IPS-18a (cell line): Measurements from ENCODE around the gene ZBTB20.

Experiments
- H3K27ac ChIP-seq: one replicate; pipeline ENCODE4 v1.5.1; 2013; ENCODE audit warnings: low read length
- H3K27me3 ChIP-seq: one replicate; pipeline ENCODE4 v1.6.1; 2013; ENCODE audit warnings: mild to moderate bottlenecking, low read length; ENCODE audit not compliant: control insufficient read depth, insufficient read depth
- H3K36me3 ChIP-seq: one replicate; pipeline ENCODE4 v1.6.1; 2013; ENCODE audit warnings: low read depth, low read length; ENCODE audit not compliant: control insufficient read depth
- H3K4me1 ChIP-seq: one replicate; pipeline ENCODE4 v1.6.1; 2013; ENCODE audit warnings: low read depth, low read length; ENCODE audit not compliant: control insufficient read depth
- H3K4me3 ChIP-seq: one replicate; pipeline ENCODE4 v1.5.1; 2013; ENCODE audit warnings: low read length
- H3K9ac ChIP-seq: one replicate; pipeline ENCODE4 v1.6.1; 2013; ENCODE audit warnings: mild to moderate bottlenecking, low read length, moderate library complexity
- H3K9me3 ChIP-seq: one replicate; pipeline ENCODE4 v1.6.1; 2013; ENCODE audit warnings: low read depth, low read length; ENCODE audit not compliant: control insufficient read depth

Gene ZBTB20

GRCh38 chr3:114892880-114893279 lies 254.2 kb downstream of the ZBTB20 start:
- Histone ChIP-seq H3K4me1 (no peaks in the 10 kb centered on the region), H3K9ac (no peak overlapping the region), H3K4me3 (no peak overlapping the region)

DNA sequence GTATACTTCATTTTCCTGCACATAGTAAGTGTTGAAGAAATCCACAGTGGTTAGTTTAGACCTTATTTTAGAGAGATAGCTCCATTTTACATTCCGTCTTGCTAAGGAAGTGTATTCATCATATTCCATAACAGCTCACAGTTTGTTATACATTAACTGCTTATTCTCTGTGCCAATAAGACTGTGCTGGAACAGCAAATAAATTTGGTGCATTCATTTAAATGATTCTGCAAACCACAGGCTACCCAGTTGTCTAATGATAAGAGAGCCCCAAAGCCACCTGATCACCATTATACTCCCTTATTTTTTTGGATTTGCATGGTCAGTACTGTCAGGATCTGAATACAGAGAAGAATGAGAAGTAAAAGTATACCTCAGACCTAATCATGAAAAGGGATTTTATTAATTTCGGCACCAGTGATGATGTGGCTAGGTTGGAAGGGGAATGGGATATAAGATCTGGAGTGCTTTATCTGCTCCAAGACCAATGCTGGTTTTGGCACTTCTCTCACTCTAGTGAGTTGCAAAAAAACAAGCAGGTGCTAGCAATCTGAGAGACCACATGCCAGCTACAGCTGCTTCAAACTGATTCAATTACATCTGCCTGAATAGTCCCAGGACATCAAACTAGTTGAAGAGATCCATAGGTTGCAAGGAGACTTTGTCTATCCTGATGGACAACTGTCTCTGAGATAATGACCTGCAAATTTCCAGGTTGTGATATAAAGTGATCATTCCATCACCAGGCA lies 254.8 kb downstream of the ZBTB20 start:
- no peaks in the 10 kb centered on the region for H3K36me3 ChIP-seq
- H3K27ac ChIP-seq: no peak overlapping the region

More at GRCh38 chr3:114892880-114893279, 254.2 kb downstream of the ZBTB20 start:
- no peaks in the 10 kb centered on the region for H3K27me3 ChIP-seq
- H3K9me3 ChIP-seq: no peaks in the 10 kb centered on the region
- H3K27ac ChIP-seq: no peak overlapping the region
- no peaks in the 10 kb centered on the region for H3K36me3 ChIP-seq

GRCh38 chr3:114887806-114888205 lies 259.3 kb downstream of the ZBTB20 start:
- Histone ChIP-seq H3K9me3 (no peaks in the 10 kb centered on the region), H3K9ac (no peak overlapping the region), H3K27me3 (no peaks in the 10 kb centered on the region), H3K4me1 (no peaks in the 10 kb centered on the region), H3K36me3 (no peaks in the 10 kb centered on the region), H3K4me3 (no peak overlapping the region), H3K27ac (no peak overlapping the region)

More for the DNA sequence above, 254.8 kb downstream of the ZBTB20 start:
- H3K9ac ChIP-seq: no peak overlapping the region
- H3K4me3 ChIP-seq: no peak overlapping the region
- no peaks in the 10 kb centered on the region for H3K27me3 ChIP-seq
- no peaks in the 10 kb centered on the region for H3K4me1 ChIP-seq
- H3K9me3 ChIP-seq: no peaks in the 10 kb centered on the region

- Histone ChIP-seq H3K9me3 (no peaks in the 10 kb centered on the region), H3K4me1 (no peaks in the 10 kb centered on the region), H3K4me3 (no peak overlapping the region), H3K27ac (no peak overlapping the region), H3K27me3 (no peaks in the 10 kb centered on the region), H3K9ac (no peak overlapping the region), H3K36me3 (no peaks in the 10 kb centered on the region)
Observed at GRCh38 chr3:114886905-114887304, 260.2 kb downstream of the ZBTB20 start.

DNA sequence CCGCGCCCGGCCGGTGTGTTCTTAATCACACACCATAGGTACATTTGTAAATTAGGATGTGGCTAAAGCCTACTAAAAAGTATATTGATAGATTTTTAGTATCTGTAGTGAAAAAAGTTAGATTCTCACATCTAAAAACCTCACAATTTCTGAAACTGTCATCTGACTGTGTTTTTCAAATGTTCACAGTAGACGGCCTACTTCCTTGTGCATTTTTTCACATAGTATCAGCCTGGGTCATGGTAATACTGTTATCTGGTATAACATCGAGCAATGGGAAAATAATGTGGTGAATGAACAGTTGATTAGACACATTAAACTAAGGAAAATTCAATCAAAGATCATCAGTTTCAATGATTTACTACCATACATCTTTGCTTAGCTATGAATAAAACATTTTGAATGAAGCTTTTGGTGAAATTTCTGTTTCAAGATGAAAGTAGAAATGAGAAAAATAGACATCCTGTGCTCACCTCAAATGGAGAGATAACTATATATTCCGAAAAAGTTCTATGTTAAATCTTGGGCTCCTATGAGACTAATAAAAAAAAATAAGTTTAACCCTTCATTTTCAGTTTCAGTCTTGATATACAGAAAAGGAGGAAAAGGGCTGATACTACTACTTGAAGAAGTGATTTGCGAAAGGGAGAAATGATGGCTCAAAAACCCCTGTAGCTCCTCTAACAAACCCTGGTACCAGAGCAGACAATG lies 262.7 kb downstream of the ZBTB20 start:
- no peak overlapping the region for H3K9ac ChIP-seq

DNA sequence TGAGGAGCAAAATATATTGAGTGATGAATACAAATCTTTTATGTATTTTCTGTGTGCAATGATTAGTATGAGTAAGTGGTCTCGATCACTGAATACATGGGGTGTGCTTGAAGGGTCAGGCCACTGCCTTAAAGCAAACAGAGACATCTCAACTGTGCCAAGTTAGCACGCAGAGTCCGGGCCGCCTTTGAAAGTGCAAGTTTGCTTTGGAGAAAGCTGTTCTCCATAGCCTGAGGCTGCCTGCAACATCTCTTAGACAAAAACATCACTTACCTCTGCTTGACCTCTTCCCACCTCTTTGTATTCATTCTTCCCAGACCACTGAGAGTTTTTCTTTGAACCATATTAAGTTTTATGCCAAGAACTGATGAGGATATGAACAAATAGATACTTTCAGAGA lies 267.0 kb downstream of the ZBTB20 start:
- Histone ChIP-seq H3K9ac (no peak overlapping the region), H3K9me3 (no peaks in the 10 kb centered on the region), H3K4me1 (peaks cover 21% of the 10 kb centered on the region), H3K27ac (no peak overlapping the region), H3K4me3 (no peak overlapping the region), H3K36me3 (no peaks in the 10 kb centered on the region), H3K27me3 (no peaks in the 10 kb centered on the region)

More for the DNA sequence above, 262.7 kb downstream of the ZBTB20 start:
- no peaks in the 10 kb centered on the region for H3K36me3 ChIP-seq
- no peak overlapping the region for H3K4me3 ChIP-seq
- no peaks in the 10 kb centered on the region for H3K9me3 ChIP-seq
- peaks cover 3% of the 10 kb centered on the region for H3K4me1 ChIP-seq
- no peak overlapping the region for H3K27ac ChIP-seq
- H3K27me3 ChIP-seq: no peaks in the 10 kb centered on the region

DNA sequence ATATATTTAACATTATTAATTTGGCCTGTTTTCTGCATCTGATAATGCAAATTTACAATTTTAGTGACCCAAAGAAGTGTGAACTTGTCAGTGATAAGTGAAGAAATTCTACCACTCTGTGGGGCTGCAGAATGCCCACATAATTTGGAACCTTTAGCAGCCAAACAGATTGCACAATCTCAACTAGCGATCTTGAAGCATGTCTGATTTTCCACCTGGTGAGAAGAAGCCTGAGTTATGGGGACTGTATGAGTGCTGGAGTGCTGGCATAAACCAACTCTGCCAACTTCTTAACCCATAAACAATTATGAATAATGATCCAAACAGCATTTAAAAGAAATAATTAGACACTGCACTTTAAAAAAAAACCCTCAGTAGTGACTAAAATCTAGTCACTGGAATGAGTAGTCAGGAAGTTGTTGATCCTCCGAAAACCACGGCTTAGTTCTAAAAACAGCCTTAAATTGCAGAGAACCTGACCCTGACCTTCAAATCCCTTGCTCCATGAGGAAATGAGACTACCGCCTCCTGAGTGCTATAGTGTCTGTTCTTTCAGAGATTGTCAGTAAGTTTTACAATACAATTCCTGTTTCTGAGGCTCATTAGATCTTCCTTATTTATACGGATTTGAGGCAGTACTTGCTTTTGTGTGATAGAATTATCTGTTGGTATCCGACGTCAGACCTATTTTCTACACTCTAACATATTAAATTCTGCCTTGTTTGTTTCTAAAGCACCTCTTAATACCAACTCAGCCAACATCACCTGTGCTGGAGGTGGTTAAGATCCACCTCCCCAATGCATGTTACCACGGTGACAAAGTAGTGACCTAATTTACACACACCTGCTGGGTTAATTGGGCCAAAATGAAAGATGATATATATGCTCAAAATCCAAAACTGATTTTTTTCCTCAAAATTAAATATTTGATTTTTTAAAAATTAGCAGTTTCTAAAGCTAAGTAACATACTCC lies 267.7 kb downstream of the ZBTB20 start:
- Histone ChIP-seq H3K36me3 (no peaks in the 10 kb centered on the region), H3K4me1 (peaks cover 21% of the 10 kb centered on the region)

DNA sequence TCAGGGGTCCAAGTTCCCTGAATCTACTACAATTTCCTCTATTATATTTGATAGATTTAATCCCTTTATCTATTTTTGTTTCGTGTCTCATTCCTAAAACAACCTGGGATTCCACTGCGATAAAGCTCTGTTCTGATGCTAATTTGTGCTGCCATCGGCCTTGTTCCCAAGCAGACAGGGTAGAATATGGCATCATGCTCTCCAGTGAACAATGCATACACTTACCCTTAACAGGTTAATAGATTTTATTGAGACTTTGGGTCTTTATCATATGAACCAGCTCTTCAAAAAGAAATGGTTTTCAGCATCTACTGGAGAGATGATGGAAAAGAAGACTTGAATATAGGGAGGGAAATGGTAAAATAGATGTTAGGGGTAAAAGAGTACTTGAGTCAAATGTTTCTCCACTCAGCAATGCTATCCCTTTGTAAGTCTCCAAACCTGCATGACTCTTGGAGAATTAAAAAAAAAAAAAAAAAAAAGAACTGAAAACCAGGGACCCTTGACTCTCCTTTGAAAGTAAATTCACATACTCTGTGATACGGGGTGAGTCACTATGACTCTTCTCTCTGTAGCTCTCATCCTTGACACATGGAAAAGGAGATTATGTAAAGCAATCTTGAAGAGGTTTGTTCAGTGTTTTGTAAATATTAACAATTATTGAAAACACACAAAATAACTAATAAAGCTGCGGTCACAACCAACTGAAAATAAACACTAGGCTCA lies 268.8 kb downstream of the ZBTB20 start:
- H3K9ac ChIP-seq: peak overlapping the region; percentile 20

More for the DNA sequence above, 267.7 kb downstream of the ZBTB20 start:
- no peak overlapping the region for H3K9ac ChIP-seq
- H3K27me3 ChIP-seq: no peaks in the 10 kb centered on the region
- H3K27ac ChIP-seq: no peak overlapping the region
- no peak overlapping the region for H3K4me3 ChIP-seq
- H3K9me3 ChIP-seq: no peaks in the 10 kb centered on the region

GRCh38 chr3:114877378-114878113 lies 269.5 kb downstream of the ZBTB20 start:
- no peaks in the 10 kb centered on the region for H3K27me3 ChIP-seq
- peaks cover 21% of the 10 kb centered on the region for H3K4me1 ChIP-seq
- no peak overlapping the region for H3K27ac ChIP-seq

More for the DNA sequence above, 268.8 kb downstream of the ZBTB20 start:
- H3K9me3 ChIP-seq: no peaks in the 10 kb centered on the region
- H3K27me3 ChIP-seq: no peaks in the 10 kb centered on the region
- H3K4me3 ChIP-seq: peak overlapping the region; percentile 12
- no peaks in the 10 kb centered on the region for H3K36me3 ChIP-seq
- H3K27ac ChIP-seq: no peak overlapping the region
- peaks cover 21% of the 10 kb centered on the region for H3K4me1 ChIP-seq

DNA sequence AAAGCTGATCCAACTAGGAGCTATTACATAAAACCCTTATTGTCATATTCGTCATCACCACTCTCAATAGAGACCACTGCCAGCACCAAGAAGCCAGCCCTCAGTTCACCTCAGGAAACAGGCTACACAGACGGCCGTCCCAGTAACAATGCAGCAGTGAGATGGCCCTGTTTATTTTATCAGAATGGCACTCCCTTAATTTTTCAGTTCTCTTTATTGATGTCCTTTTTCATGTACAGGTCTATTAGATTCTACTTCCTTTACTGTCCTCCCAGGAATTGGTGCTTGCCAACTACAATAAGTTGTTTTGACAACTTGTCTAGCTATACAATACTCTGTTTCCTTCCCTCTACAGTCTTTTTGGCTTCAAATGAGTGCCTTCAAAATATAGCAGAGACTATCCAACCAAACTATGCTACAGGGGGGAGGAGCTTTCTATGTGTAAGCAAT lies 272.5 kb downstream of the ZBTB20 start:
- Histone ChIP-seq H3K9me3 (no peaks in the 10 kb centered on the region), H3K4me3 (no peak overlapping the region), H3K36me3 (no peaks in the 10 kb centered on the region), H3K4me1 (peaks cover 20% of the 10 kb centered on the region), H3K27ac (no peak overlapping the region), H3K27me3 (no peaks in the 10 kb centered on the region), H3K9ac (no peak overlapping the region)

More at GRCh38 chr3:114877378-114878113, 269.5 kb downstream of the ZBTB20 start:
- H3K9ac ChIP-seq: peak overlapping the region; percentile 20
- H3K36me3 ChIP-seq: no peaks in the 10 kb centered on the region
- H3K4me3 ChIP-seq: peak overlapping the region; percentile 12
- no peaks in the 10 kb centered on the region for H3K9me3 ChIP-seq
